MM.1S (cell line): ENCODE data around the gene CD37.
"Not testable (repeated sequence)": the region's sequence is repeated elsewhere in the genome, so short reads cannot be mapped to it uniquely, and the experiment has no call there.

Experiments
- DNase-seq: peaks from one replicate; pipeline ENCODE4 v3.0.0-alpha.2; 2015
- H2AFZ ChIP-seq: fragments of 300-600 bp; sonication (generic); 2 replicates; pipeline ENCODE4 v1.6.0; 2016; ENCODE audit warnings: antibody characterized with exemption, low read length
- H3F3A ChIP-seq: fragments of 300-600 bp; sonication (generic); 2 replicates; pipeline ENCODE4 v1.6.1; 2016; ENCODE audit warnings: mild to moderate bottlenecking, antibody characterized with exemption, low read length, moderate library complexity, mixed read lengths; ENCODE audit not compliant: insufficient read depth
- H3K27ac ChIP-seq: fragments of 300-600 bp; sonication (generic); 2 replicates; pipeline ENCODE4 v1.5.1; 2016; ENCODE audit warnings: mild to moderate bottlenecking, low read length
- H3K27me3 ChIP-seq: fragments of 300-600 bp; sonication (generic); replicated peaks from 2 replicates; pipeline ENCODE4 v1.6.0; 2016; ENCODE audit warnings: low read length; ENCODE audit not compliant: insufficient read depth
- H3K36me3 ChIP-seq: fragments of 300-600 bp; sonication (generic); replicated peaks from 2 replicates; pipeline ENCODE4 v1.6.1; 2016; ENCODE audit warnings: mild to moderate bottlenecking, low read length, mixed read lengths; ENCODE audit not compliant: insufficient read depth
- H3K4me1 ChIP-seq: fragments of 300-600 bp; sonication (generic); 2 replicates; pipeline ENCODE4 v1.6.1; 2016; ENCODE audit warnings: low read length, mixed read lengths
- H3K4me2 ChIP-seq: fragments of 300-600 bp; sonication (generic); 2 replicates; pipeline ENCODE4 v1.6.0; 2016; ENCODE audit warnings: low read depth, low read length
- H3K4me3 ChIP-seq: fragments of 300-600 bp; sonication (generic); 2 replicates; pipeline ENCODE4 v1.5.1; 2016; ENCODE audit warnings: low read length, mixed read lengths
- H3K79me2 ChIP-seq: fragments of 300-600 bp; sonication (generic); 2 replicates; pipeline ENCODE4 v1.6.1; 2016; ENCODE audit warnings: mixed run types, low read length, mixed read lengths
- H3K9ac ChIP-seq: fragments of 300-600 bp; sonication (generic); 2 replicates; pipeline ENCODE4 v1.6.1; 2016; ENCODE audit warnings: low read length, mixed read lengths
- H3K9me2 ChIP-seq: fragments of 300-600 bp; sonication (generic); replicated peaks from 2 replicates; pipeline ENCODE4 v1.6.1; 2016; ENCODE audit warnings: mild to moderate bottlenecking, low read length, mixed read lengths; ENCODE audit not compliant: insufficient read depth
- H3K9me3 ChIP-seq: fragments of 300-600 bp; sonication (generic); replicated peaks from 2 replicates; pipeline ENCODE4 v1.6.1; 2016; ENCODE audit warnings: mild to moderate bottlenecking, low read length, mixed read lengths; ENCODE audit not compliant: insufficient read depth
- H4K20me1 ChIP-seq: fragments of 300-600 bp; sonication (generic); 2 replicates; pipeline ENCODE4 v1.6.1; 2016; ENCODE audit warnings: mild to moderate bottlenecking, low read length, moderate library complexity, mixed read lengths; ENCODE audit not compliant: insufficient read depth
- EZH2 ChIP-seq: fragments of 300-600 bp; sonication (generic); optimal IDR thresholded peaks from 2 replicates; pipeline ENCODE3; 2017; ENCODE audit warnings: low read depth, mild to moderate bottlenecking, antibody characterized with exemption, low read length, mixed read lengths
- EZH2phosphoT487 ChIP-seq: fragments of 300-600 bp; sonication (generic); IDR thresholded peaks from 2 replicates; pipeline ENCODE4 v1.6.1; 2018; ENCODE audit warnings: antibody characterized with exemption, low read length
- TF ChIP-seq, protein P1 (sequence below): fragments of 300-600 bp; sonication (generic); IDR thresholded peaks from 2 replicates; pipeline ENCODE4 v1.5.1; 2016; ENCODE audit warnings: antibody characterized with exemption, low read length, mixed read lengths

Gene CD37

DNA sequence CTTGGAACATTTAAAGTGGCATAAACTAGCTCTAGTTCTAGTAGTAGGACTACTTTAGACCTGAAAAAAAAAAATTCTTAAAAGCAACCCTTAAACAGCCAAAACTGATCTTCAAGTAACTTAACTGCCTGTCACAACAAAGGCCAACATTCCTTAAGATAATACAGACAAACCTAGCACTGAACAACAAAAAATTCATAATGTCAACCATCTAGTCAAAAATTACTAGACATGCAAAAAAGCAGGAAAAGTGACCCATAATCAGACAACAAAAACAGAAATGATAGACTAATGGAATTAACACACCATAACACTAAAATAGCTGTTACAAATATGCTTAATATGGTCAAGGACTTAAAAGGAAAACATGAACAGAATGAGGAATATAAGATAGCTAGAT, 16.9 kb upstream of the CD37 start:
- H3K9me3 ChIP-seq = no peaks in the 10 kb centered on the region
- H3K36me3 ChIP-seq = no peaks in the 10 kb centered on the region
- H3K79me2 ChIP-seq = no peaks in the 10 kb centered on the region
- no peak overlapping the region for H3K4me2 ChIP-seq
- no peaks in the 10 kb centered on the region for H3F3A ChIP-seq
- H3K9ac ChIP-seq = no peak overlapping the region
- DNase-seq = no peak
- TF ChIP-seq, protein P1, sequence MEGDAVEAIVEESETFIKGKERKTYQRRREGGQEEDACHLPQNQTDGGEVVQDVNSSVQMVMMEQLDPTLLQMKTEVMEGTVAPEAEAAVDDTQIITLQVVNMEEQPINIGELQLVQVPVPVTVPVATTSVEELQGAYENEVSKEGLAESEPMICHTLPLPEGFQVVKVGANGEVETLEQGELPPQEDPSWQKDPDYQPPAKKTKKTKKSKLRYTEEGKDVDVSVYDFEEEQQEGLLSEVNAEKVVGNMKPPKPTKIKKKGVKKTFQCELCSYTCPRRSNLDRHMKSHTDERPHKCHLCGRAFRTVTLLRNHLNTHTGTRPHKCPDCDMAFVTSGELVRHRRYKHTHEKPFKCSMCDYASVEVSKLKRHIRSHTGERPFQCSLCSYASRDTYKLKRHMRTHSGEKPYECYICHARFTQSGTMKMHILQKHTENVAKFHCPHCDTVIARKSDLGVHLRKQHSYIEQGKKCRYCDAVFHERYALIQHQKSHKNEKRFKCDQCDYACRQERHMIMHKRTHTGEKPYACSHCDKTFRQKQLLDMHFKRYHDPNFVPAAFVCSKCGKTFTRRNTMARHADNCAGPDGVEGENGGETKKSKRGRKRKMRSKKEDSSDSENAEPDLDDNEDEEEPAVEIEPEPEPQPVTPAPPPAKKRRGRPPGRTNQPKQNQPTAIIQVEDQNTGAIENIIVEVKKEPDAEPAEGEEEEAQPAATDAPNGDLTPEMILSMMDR = no peak
- no peak for TF ChIP-seq EZH2
- TF ChIP-seq EZH2phosphoT487 = no peak
- H3K27ac ChIP-seq = no peak overlapping the region
- no peaks in the 10 kb centered on the region for H4K20me1 ChIP-seq
- no peaks in the 10 kb centered on the region for H3K9me2 ChIP-seq
- H2AFZ ChIP-seq = no peak overlapping the region
- no peaks in the 10 kb centered on the region for H3K4me1 ChIP-seq
- H3K4me3 ChIP-seq = no peak overlapping the region
- peaks cover 16% of the 10 kb centered on the region for H3K27me3 ChIP-seq

DNA sequence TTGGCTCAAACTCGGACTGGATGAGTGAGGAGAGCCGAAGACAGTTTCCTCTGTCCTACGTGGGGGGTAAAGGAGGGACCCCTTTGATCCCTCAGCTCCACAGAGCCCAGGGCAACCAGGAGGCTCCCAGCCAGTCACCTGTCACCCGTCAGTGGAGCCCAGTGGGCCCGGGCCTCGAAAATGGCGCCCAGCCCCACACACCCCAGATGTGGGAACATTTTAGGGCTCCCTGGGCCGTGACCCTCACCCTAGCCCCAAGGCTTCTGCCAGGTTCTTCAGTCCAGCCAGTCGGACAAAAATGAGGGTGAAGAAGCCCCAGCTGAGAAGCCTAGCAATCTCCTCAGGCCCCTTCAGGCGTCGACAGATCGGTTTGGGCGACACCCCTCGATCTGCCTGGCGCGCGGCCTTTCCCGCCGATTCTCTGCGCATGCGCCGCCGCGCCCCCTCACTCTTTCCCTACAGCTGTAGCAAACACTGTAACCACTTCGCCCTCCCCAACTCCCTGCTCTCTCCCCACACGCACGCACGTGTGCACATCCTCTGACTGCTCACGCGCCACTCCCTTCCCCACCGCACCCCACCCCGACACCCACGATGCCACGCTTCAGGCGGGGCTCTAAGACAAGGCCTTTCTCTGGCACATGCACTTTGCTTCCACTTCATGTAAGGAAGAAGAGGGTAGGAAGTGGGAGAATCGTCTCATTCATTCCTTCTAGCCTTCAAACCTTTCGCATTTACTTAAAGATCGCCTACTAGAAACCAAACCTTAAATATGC, 10.2 kb upstream of the CD37 start, which contains the start of gene SLC6A16:
Gene SLC6A16 (minus strand): TSS at position 391 of the 776 bp plus-strand sequence. CDS start 13,844 bp downstream, outside the sequence.
- Histone ChIP-seq H3K79me2 (no peaks in the 10 kb centered on the region), H3K27me3 (peaks cover 30% of the 10 kb centered on the region), H3K9me3 (no peaks in the 10 kb centered on the region), H3K4me2 (no peak within 1 kb of the TSS), H2AFZ (no peak within 1 kb of the TSS), H3K4me1 (peaks cover 5% of the 10 kb centered on the region; the same call in 1 of the 2 replicates), H3K9me2 (no peaks in the 10 kb centered on the region), H3K9ac (no peak within 1 kb of the TSS), H3K4me3 (no peak within 1 kb of the TSS), H4K20me1 (no peaks in the 10 kb centered on the region), H3F3A (0 out of 2 replicates have a peak, but pooled peaks cover 3% of the 10 kb centered on the region), H3K27ac (no peak within 1 kb of the TSS), H3K36me3 (no peaks in the 10 kb centered on the region)
- DNase-seq = no peak
- TF ChIP-seq EZH2phosphoT487 (no peak), EZH2 (no peak)
- TF ChIP-seq, protein P1 = no peak

DNA sequence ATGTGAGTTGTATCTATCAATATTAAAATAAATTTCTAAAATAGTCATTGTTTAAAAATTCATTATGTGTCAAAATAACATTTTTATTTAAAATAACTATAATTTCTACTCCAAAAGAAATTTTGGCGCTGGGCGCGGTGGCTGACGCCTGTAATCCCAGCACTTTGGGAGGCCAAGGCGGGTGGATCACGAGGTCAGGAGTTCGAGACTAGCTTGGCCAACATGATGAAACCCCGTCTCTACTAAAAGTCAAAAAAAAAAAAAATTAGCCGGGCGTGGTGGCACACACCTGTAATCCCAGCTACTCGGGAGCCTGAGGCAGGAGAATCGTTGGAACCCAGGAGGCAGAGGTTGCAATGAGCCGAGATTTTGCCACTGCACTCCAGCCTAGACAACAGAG, 9.4 kb upstream of the CD37 start:
- not testable (repeated sequence) for H3K9ac ChIP-seq, H3K9me2 ChIP-seq, H3K4me2 ChIP-seq, H4K20me1 ChIP-seq, H3K79me2 ChIP-seq, DNase-seq, H3F3A ChIP-seq, H3K4me1 ChIP-seq, H3K36me3 ChIP-seq, H3K4me3 ChIP-seq, H3K27ac ChIP-seq, H3K9me3 ChIP-seq, H2AFZ ChIP-seq
- peaks cover 25% of the 10 kb centered on the region for H3K27me3 ChIP-seq

DNA sequence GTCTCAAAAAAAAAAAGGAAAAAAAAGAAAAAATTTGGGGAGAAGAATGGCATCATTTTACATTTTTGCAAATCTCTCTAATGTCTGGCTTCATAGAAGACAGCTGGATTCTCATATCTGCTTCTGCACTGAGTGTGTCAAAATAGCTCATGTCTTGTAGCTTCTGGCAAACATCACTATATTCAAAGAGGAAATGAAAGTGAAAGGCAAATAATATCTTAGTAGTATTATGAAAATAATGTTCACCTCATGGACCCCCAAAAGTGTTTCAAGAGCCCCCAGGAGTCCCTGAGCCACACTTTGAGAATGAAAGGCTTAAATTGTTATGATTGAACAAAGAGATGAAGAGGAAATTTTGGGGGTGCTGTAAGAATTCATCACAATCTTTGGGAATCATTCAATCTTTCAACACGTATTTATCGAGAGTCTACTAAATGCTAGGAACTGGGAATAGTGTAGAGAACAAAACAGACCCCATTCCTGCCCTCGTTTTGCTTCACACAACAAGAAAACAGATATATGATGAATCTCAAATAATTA, 9.0 kb upstream of the CD37 start:
- Histone ChIP-seq H3K4me3 (no peak overlapping the region), H3K9me3 (no peaks in the 10 kb centered on the region), H3K79me2 (no peaks in the 10 kb centered on the region), H4K20me1 (no peaks in the 10 kb centered on the region), H3K27me3 (peaks cover 24% of the 10 kb centered on the region), H3K9ac (no peak overlapping the region), H3K4me1 (peaks cover 5% of the 10 kb centered on the region; the same call in 1 of the 2 replicates), H3K36me3 (no peaks in the 10 kb centered on the region), H3K9me2 (no peaks in the 10 kb centered on the region), H3K4me2 (no peak overlapping the region), H3F3A (0 out of 2 replicates have a peak, but pooled peaks cover 3% of the 10 kb centered on the region), H2AFZ (no peak overlapping the region), H3K27ac (no peak overlapping the region)
- no peak for DNase-seq
- no peak for TF ChIP-seq EZH2phosphoT487
- TF ChIP-seq, protein P1 = no peak
- no peak for TF ChIP-seq EZH2
